Heart right ventricle (tissue), 16 donors: ENCODE measurements around the gene XIRP2. TPM values are rescaled to one million over a fixed set of nuclear protein-coding genes. Genes with fewer than 3 reads are reported as not detected.

Experiments used
- ATAC-seq, 8 donors: fragments of 200-7000 bp; cut with Tn5 transposase; one replicate each; pipeline ENCODE4 v1.9.1; 2020; ENCODE audit warnings: mild to moderate bottlenecking in 8 of 8, moderate library complexity in 8 of 8, moderate number of reproducible peaks in 1 of 8
- DNase-seq, 2 donors: peaks; one replicate each; pipeline ENCODE4 v3.0.0-alpha.2; 2020
- H3K27ac ChIP-seq, 10 donors: fragments of 200-600 bp; sonication (generic) in 2 of 10; one replicate each; pipeline versions ENCODE4 v1.5.0 to v1.8.0; 2020 to 2022; ENCODE audit warnings: mild to moderate bottlenecking in 3 of 10
- H3K27me3 ChIP-seq, 7 donors: fragments of 200-600 bp; one replicate each; pipeline ENCODE4 v1.8.0; 2021 to 2022; ENCODE audit warnings: mild to moderate bottlenecking in 2 of 7
- H3K36me3 ChIP-seq, 9 donors: fragments of 200-600 bp; sonication (generic) in 1 of 9; one replicate each; pipeline versions ENCODE4 v1.5.0 to v1.8.0; 2020 to 2022; ENCODE audit warnings: mild to moderate bottlenecking in 2 of 9
- H3K4me1 ChIP-seq, 9 donors: fragments of 200-600 bp; sonication (generic) in 1 of 9; one replicate each; pipeline versions ENCODE4 v1.5.0 to v1.8.0; 2020 to 2022; ENCODE audit warnings: mild to moderate bottlenecking in 4 of 9
- H3K4me3 ChIP-seq, 10 donors: fragments of 200-600 bp; sonication (generic) in 2 of 10; one replicate each; pipeline versions ENCODE4 v1.5.0 to v1.8.0; 2020 to 2022; ENCODE audit warnings: mild to moderate bottlenecking in 7 of 10, moderate library complexity in 2 of 10
- H3K9me3 ChIP-seq, 11 donors: fragments of 200-600 bp in 10 of 11; sonication (generic) in 2 of 11; one replicate each; pipeline versions ENCODE4 v1.5.0 to v1.8.0; 2013 to 2022; ENCODE audit warnings: mild to moderate bottlenecking in 2 of 11, control low read depth in 1 of 11, moderate library complexity in 1 of 11
- WGBS, 2 donors: extraction: QIAGEN DNeasy Blood & Tissue Kit; methylation state at CpG; one replicate each; pipeline ENCODE4 v1.1.7; 2013; ENCODE audit warnings: inconsistent platforms in 1 of 2; 5-methylcytosine and 5-hydroxymethylcytosine counted together
- intact Hi-C, 10 donors: fragments of 100-400 bp; cut with DNase I; formaldehyde crosslinking; loops; one replicate each; pipeline versions ENCODE4 v1.11.1 to v1.14.2; 2022
- polyA plus RNA-seq, 2 donors: library from polyadenylated mRNA; stranded (reverse); fragments of 200-250 nt; gene quantifications; one replicate each; pipeline ENCODE4 v1.2.3, GENCODE V29; 2013
- total RNA-seq, 10 donors: library from RNA; stranded (reverse); fragmentation: NEBNext Ultra II Directional in 3 of 10; extraction: Animal tissue kit (Norgen Biotek cat#: 25700) in 3 of 10; gene quantifications; one replicate each; pipeline versions ENCODE4 v1.2.1 to v1.2.4, GENCODE V29; 2021 to 2023
- TF ChIP-seq, protein P1 (sequence below), 9 donors: fragments of 200-600 bp; sonication (generic) in 2 of 9; IDR thresholded peaks; one replicate each; pipeline versions ENCODE4 v1.5.0 to v1.8.0; 2021 to 2022; ENCODE audit warnings: antibody characterized with exemption in 9 of 9, mild to moderate bottlenecking in 5 of 9, moderate library complexity in 1 of 9
- donor health status: Arrhythmogenic right ventricular cardiomyopathy.
- donor health status: ischemic (EF 13 %, LVEDD 7.1; RV severe dilation, severe dysfunction).
- donor health status: healthy with polysubstance abuse.
- donor health status: DM: no; HTN: yes; CAD: no.
- donor health status: DM: no; HTN: no; CAD: no.
- donor health status: ischemic (EF 25% LVEDD 6.9; RV normal size, moderate dysfunction).
- donor health status: ischemic (EF 25% LVEDD 5.7; RV mildly dilated, moderate dysfunction).
- donor health status: healthy.
- donor health status: DM: yes; HTN: yes; CAD: no.
- donor health status: Ischemic cardiomyopathy.
- donor health status: ischemic (EF 35%, LVEDD 5.7; RV mildly dilated, moderate dysfunction).
- donor health status: nonischemic (EF 11% LVEDD 7.7; RV severe dilation, severe dysfunction).
- donor health status: DM: yes; HTN: yes; CAD: no.
- donor health status: PGD.
- donor health status: ischemic (EF 29% LVEDD 5.4; RV normal size, mild dysfunction).
- donor health status: nonischemic (EF 23%, LVEDD 6.1; RV moderate dilation, normal function).

Gene XIRP2
- total and polyA plus RNA-seq, 12 donors = 145 to 1,255 (median 577) TPM

- TF ChIP-seq, protein P1, sequence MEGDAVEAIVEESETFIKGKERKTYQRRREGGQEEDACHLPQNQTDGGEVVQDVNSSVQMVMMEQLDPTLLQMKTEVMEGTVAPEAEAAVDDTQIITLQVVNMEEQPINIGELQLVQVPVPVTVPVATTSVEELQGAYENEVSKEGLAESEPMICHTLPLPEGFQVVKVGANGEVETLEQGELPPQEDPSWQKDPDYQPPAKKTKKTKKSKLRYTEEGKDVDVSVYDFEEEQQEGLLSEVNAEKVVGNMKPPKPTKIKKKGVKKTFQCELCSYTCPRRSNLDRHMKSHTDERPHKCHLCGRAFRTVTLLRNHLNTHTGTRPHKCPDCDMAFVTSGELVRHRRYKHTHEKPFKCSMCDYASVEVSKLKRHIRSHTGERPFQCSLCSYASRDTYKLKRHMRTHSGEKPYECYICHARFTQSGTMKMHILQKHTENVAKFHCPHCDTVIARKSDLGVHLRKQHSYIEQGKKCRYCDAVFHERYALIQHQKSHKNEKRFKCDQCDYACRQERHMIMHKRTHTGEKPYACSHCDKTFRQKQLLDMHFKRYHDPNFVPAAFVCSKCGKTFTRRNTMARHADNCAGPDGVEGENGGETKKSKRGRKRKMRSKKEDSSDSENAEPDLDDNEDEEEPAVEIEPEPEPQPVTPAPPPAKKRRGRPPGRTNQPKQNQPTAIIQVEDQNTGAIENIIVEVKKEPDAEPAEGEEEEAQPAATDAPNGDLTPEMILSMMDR (IDR thresholded peaks at IDR 0.05) = no peak
- H3K4me1 ChIP-seq = no peaks in the 10 kb centered on the region
- ATAC-seq = no peak
Observed at GRCh38 chr2:166944909-166945308, 56.6 kb downstream of the XIRP2 start.

DNA sequence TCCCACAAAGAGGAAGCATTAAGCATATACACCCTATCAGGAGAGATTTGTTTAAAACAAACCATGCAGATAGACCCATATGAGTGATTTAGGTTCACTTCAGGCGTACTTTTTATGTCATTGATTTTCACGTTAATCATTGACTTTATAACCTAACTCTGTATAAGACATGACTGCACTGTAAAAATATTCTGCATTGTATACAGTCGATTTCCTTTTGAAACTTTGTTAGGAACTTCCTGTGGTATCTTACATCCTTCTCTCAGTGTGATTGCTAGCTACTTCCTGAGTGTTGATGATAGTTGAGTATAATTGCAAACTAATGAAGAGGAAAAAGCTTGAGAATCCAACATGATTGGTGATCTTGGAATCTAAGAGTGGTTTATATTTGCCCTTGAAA lies 69.4 kb downstream of the XIRP2 start:
- intact Hi-C loops = no loop called here
- Histone ChIP-seq H3K27me3 (no peaks in the 10 kb centered on the region), H3K4me3 (no peak overlapping the region), H3K4me1 (peaks cover 0 to 15% (median 0%) of the 10 kb centered on the region in 9 donors), H3K27ac (no peak overlapping the region), H3K9me3 (no peaks in the 10 kb centered on the region), H3K36me3 (no peaks in the 10 kb centered on the region)
- TF ChIP-seq, protein P1 (IDR thresholded peaks at IDR 0.05) = no peak
- DNase-seq (no peak), ATAC-seq (no peak)
- 40 to 55% methylated on average over 3 of the region's 3 CpGs for WGBS, 2 donors

More at GRCh38 chr2:166944909-166945308, 56.6 kb downstream of the XIRP2 start:
- Histone ChIP-seq H3K27ac (no peak overlapping the region), H3K4me3 (no peak overlapping the region), H3K27me3 (no peaks in the 10 kb centered on the region), H3K36me3 (no peaks in the 10 kb centered on the region), H3K9me3 (peaks cover 0 to 6% (median 0%) of the 10 kb centered on the region in 11 donors)
- 98 to 100% methylated on average over 1 of the region's 1 CpG for WGBS, 2 donors
- intact Hi-C loops = no loop called here
- DNase-seq = no peak

- H3K27me3 ChIP-seq = no peaks in the 10 kb centered on the region
- no peak for ATAC-seq
Observed at GRCh38 chr2:166958986-166959481, 70.8 kb downstream of the XIRP2 start.

GRCh38 chr2:166959556-166959955 lies 71.3 kb downstream of the XIRP2 start:
- Histone ChIP-seq H3K27me3 (no peaks in the 10 kb centered on the region), H3K4me3 (no peak overlapping the region), H3K4me1 (peaks cover 0 to 15% (median 0%) of the 10 kb centered on the region in 9 donors), H3K36me3 (no peaks in the 10 kb centered on the region), H3K9me3 (no peaks in the 10 kb centered on the region), H3K27ac (no peak overlapping the region)
- WGBS, 2 donors = 54 to 60% methylated on average over 1 of the region's 1 CpG
- intact Hi-C loops = no loop called here
- ATAC-seq (no peak), DNase-seq (no peak)
- TF ChIP-seq, protein P1 (IDR thresholded peaks at IDR 0.05) = no peak

More at GRCh38 chr2:166958986-166959481, 70.8 kb downstream of the XIRP2 start:
- Histone ChIP-seq H3K9me3 (no peaks in the 10 kb centered on the region), H3K36me3 (no peaks in the 10 kb centered on the region), H3K4me1 (peaks cover 0 to 15% (median 0%) of the 10 kb centered on the region in 9 donors), H3K4me3 (no peak overlapping the region), H3K27ac (no peak overlapping the region)
- no peak for DNase-seq
- 61 to 65% methylated on average over 4 of the region's 4 CpGs for WGBS, 2 donors
- intact Hi-C loops = no loop called here
- TF ChIP-seq, protein P1 (IDR thresholded peaks at IDR 0.05) = no peak
